ENCODE results near the gene PRTG.
"Not testable (repeated sequence)": the region's sequence is repeated elsewhere in the genome, so short reads cannot be mapped to it uniquely, and the experiment has no call there.

PRTG gene

DNA sequence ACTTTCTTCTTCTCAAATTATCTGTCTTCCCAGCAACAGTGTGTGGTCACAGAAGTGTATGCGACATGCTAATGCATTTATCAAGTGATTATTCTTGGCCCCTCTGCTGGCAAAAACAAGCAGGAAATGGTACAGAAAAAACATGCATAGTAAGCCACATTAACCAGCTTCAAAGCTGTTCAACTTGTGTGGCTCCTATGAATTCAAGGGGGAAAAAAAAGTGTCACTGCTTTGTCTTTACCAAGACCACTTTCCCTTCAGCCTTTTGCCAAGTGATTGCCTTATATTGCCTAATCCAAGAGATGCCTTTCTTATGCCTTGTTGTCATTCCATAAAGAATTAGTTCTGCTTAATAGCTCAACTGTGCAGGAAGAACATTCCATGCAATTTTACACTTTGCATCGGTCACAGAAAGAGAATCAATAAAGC, 39.1 kb downstream of the PRTG start:
- DNase-seq (ENCODE audit: low read depth in 4 of 4, low spot score in 1 of 4): no peak

DNA sequence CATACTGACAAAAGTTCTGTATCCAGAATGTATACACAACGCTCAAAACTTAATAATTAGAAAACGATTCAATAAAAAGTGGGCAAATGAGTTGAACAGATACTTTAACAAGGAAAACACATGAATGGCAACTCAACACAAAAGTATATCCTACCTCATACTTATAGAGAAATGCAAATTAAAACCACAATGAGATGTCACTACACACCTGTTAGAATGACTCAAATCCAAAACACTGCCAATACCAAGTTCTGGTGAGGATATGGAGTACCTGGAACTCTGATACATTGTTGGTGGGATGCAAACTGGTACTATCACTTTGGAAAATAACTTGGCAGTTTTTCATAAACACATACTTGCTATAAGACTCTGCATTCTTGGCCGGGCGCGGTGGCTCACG, 42.1 kb downstream of the PRTG start:
- no peak for DNase-seq (ENCODE audit: low read depth in 4 of 4, low spot score in 1 of 4)

DNA sequence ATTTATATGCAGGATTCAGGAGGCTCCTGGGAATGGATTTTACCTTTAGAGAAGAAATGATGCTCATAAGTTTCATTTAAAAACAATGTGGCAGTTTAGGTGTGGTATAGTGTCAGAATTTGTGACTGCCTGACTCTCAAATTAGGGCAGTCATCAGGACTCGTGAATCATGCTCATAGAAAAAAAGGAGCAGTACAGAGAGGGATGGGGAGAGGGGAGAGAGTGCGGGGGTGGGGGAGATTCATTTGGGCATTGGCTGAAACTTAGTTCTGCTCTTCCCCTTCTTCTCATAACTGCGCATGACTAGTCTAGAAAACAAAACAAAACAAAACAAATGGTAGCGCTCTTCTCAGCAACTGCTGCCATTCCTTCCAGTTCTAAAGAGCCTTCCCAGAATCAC, 44.3 kb downstream of the PRTG start:
- no peak for DNase-seq (ENCODE audit: low read depth in 4 of 4, low spot score in 1 of 4)

DNA sequence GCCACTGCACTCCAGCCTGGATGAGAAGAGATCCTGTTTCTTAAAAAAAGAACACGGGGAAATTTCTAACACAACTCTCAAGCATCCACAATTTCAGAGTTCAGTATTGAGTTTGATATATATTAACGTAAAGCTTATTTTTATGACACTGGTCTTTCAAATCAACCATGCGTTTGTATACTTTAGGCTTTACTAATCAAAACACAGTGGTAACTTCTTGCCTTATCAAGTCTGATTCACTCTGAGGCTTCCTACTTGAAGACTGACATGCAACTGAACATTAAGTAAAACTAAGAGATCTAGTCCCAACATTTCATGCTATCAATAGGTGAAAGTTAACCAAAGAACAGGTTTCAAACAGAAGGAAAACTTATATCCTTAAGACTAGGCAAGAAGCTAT, 46.7 kb downstream of the PRTG start:
- DNase-seq (ENCODE audit: low read depth in 4 of 4, low spot score in 1 of 4): no peak

DNA sequence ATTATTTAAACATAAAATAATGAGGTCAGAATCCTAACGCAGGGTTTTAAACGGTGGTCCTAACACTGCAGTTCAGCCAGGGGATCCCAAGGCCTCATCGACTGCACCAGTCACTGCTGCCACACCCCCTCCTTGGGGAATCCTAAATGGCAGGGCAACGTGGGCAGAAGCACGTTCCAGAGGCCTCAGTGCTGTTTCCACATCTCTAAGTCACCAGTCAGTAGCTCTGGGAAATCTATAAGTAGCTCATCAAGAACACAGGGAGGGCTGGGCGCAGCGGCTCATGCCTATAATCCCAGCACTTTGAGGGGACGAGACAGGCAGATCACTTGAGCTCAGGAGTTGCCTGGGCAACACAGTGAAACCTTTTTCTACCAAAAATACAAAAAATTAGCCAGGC, 47.5 kb downstream of the PRTG start:
- no peak for DNase-seq (ENCODE audit: low read depth in 4 of 4, low spot score in 1 of 4)

DNA sequence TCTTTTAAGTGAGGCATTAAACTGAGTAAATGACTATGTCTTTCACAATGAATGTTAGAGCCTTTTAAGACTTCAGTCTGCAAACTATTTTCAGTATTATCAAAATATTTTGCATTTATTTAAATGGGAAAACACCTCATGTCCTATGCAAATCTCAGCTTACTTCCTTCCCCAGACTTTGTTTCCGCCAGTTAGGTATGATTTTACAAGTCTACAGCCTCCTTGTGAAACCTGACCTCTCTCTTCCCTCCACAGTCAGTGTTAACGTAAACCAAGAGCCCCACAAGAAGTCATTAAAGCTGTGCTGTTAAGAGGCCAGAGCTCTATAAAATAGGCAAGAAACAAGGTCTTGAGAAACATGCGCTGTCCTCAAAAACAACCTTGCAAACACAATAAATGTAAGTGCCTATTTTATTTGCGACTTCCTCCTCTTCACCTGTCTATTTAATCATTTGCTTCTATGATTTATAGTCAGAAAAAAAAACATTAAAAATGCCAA, 48.3 kb downstream of the PRTG start:
- DNase-seq (ENCODE audit: low read depth in 4 of 4, low spot score in 1 of 4): no peak

DNA sequence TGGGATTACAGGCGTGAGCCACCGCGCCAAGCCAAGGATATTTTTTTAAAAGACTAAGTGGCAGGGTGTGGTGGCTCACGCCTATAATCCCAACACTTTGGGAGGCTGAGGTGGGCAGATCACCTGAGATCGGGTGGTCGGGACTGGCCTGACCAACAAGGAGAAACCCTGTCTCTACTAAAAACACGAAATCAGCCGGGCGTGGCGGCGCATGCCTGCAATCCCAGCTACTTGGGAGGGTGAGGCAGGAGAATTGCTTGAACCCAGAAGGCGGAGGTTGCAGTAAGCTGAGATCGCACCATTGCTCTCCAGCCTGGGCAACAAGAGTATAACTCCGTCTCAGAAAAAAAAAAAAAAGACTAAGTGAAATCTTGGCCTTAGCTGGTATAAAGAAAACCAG, 49.8 kb downstream of the PRTG start:
- not testable (repeated sequence) for DNase-seq (ENCODE audit: low read depth in 4 of 4, low spot score in 1 of 4)

DNA sequence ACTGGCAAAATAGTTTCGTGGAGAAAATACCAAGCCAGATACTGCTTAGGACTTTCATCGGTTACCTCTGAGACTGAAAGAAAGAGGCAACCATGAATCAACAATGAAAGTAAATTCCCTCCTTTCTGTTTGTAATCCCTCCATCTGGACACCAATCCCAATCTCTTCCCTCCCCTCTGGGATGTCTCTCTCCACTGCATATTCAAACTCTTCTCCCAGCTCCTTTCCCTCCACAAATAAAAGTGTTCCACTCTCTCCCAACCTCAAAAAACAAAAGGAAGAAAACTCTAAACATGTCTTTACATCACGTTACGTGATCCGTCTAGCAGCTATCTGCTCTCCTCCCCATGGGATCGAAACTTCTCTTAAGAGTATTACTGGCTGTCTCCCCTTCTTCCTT, 55.2 kb downstream of the PRTG start:
- no peak for DNase-seq (ENCODE audit: low read depth in 4 of 4, low spot score in 1 of 4)

DNA sequence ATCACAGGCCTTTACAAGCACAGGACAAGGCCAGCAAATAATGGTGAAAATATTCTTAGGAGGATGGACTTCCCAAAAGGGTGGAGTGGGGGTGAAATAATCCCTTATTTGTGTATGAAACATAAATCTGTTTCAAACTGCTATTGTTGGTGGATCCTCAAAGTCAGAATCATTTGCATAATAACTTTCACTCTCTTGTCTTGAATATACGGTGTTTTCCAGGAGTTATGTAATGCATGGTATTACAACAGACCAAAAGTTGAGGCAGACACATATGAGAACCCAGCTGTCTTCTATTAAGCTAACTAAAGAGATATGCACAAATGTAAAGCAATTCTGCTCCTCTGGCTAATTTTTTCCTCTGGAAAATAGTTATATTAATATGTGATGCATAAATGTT, 57.7 kb downstream of the PRTG start:
- DNase-seq (ENCODE audit: low read depth in 4 of 4, low spot score in 1 of 4): no peak

DNA sequence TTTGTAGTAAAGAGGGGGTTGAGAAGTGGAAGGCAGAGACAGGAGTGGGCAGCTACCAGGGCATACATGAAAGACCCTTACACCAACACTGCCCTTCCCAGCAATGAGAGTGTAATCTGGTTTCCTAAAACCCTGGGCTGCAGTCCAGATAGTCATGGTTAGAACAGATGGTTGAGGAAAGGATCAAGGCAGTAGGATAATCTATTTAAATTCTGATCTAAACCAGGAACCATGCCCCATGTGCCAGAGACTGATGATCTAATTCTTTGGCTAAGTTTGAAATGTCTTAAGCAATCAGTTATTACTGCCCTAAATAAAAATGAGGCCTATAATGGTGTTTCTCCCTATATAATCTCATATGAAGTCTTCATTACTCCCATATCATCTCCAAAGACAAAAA, 59.6 kb downstream of the PRTG start:
- no peak for DNase-seq (ENCODE audit: low read depth in 4 of 4, low spot score in 1 of 4)

DNA sequence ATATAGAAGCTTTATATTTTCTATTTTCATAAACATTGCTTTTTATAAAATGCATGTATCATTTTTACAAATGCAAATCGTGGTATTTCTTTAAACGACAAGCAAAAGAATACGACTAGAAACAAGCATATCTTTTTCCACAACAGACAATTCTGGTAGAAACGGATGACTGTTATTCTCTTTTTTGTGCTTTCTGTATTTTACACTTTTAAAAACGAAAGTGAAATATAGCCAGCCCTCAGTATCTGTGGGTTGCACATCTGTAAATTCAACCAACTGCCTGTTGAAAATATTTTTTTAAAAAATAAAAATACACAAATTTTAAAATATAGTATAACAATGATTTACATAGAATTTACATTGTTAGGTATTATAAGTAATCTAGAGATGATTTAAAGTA, 61.3 kb downstream of the PRTG start:
- DNase-seq (ENCODE audit: low read depth in 4 of 4, low spot score in 1 of 4): no peak

DNA sequence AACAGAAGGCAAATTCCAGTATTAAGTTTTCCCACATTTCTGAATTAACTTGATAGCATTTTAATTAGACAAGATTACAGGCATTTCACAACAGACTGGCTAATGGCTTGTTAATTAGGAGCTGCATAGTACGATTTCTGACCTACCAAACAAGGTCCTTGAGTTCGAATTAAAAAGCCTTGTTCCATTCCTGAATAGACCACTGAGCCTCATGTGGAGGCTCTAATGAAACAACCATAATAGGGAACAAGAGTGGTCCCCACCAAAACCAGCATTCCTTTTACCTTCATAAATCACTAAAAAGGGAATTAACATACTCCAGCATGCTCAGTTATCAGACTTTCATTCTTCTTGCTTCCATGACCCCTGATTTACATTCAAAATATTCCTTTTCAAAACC, 66.4 kb downstream of the PRTG start:
- DNase-seq (ENCODE audit: low read depth in 4 of 4, low spot score in 1 of 4): no peak

DNA sequence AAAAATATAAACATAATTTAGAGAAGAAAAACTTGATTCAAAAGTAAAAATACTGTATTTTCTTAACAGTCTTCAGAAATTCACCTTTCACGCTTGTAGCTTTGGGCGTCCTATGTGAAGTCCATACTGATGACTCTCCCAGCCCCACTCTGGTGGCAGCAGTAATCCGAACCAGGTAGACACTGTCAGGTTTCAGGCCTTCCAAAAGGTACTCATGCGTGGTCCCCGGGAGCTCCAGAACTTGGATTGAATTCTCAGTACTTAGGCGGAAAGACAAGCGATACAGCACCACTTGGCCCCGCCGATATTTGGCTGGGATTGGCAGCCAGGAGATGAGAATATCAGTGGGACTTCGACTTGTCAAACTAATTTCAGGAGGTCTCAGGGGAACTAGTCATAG, 69.7 kb downstream of the PRTG start:
- DNase-seq (ENCODE audit: low read depth in 4 of 4, low spot score in 1 of 4): no peak

DNA sequence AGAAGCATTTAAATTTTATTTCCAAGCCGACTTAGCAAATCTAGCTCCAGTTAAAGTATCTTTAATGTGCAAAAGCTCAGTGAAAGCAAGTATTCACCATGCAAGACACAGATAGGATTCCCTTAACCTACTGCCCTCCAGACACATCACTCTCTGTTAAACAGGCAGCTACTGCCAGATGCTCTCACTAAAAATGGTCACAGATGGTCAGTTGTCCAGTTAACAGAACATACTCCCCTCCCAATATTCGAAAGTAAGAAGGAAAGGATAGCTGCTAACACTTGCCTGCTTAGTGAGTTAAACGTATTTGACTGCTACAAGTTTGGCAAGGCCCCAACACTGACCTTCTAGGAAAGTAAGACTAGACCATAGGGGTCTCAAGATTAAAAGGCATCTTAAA, 73.7 kb downstream of the PRTG start:
- DNase-seq (ENCODE audit: low read depth in 4 of 4, low spot score in 1 of 4): no peak

DNA sequence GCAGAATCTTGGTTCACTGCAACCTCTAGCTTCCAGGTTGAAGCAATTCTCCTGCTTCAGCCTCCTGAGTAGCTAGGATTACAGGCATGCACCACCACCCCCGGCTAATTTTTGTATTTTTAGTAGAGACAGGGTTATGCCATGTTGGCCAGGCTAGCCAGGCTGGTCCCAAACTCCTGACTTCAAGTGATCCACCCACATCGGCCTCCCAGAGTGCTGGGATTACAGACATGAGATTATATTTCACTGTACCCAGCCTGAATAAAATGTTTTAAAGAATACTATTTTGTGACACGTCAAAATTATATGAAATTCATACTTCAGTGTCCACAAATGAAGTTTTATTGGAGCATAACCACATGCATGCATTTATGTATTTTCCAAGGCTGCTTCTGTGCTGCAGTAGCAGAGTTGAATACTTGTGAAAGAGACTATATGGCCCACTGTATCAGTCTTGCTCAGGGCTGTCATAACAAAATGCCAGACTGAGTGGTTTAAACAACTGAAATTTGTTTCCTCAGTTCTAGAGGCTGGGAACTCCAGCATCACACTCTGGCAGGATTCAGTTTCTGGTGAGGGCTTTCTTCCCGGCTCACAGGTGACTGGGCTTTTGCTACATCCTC, 77.2 kb downstream of the PRTG start:
- DNase-seq (ENCODE audit: low read depth in 4 of 4, low spot score in 1 of 4): no peak

DNA sequence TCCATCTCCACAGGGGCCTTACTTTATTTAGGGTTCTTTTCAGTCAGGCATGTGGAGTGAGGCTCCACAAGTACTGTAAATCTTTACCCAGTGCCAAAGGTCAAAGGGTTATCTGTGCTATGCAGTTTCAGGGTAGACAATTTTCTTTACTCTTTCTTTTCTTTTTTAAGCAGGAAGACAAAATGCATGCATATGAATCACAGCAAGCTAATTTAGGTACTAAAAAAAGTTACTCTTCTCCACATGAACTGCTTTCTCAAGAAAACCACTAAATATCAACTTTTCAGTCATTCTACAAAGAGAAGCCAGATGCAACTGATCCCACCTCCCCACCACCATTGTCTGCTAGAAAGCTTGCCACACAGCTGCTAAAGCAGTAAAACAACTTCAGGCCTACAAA, 81.5 kb downstream of the PRTG start:
- no peak for DNase-seq (ENCODE audit: low read depth in 4 of 4, low spot score in 1 of 4)

DNA sequence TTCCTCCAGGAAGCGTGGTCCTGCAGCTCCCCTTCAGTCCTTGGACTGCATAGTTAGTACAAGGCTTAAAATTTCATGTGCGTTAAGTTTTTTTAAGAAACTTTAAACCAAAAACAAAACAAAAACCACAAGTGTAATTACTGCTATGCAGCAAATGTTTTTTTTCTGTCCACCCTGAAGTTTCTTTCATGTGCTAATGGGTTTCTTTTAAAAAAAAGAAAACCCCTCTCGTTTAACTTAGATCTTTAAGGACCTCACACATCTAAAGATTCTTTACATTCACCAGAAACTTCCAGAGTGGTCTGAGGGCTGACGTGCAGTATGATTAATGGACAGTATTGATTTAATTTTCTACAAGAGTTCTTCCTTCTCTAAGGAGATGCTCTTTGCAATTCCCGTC, 82.8 kb downstream of the PRTG start:
- no peak for DNase-seq (ENCODE audit: low read depth in 4 of 4, low spot score in 1 of 4)

DNA sequence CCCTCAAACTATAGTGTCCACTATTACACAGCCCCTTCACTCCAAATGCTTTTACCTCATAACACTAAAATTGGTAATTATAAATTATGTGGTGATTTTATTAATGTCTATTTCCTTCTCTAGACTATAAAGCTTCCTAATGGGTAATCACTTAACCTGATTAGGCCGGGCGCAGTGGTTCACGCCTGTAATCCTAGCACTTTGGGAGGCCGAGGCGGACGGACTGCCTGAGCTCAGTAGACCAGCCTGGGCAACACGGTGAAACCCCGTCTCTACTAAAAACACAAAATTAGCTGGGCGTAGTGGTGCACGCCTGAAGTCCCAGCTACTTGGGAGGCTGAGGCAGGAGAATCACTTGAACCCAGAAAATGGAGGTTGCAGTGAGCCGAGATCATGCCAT, 83.5 kb downstream of the PRTG start:
- DNase-seq (ENCODE audit: low read depth in 4 of 4, low spot score in 1 of 4): no peak

DNA sequence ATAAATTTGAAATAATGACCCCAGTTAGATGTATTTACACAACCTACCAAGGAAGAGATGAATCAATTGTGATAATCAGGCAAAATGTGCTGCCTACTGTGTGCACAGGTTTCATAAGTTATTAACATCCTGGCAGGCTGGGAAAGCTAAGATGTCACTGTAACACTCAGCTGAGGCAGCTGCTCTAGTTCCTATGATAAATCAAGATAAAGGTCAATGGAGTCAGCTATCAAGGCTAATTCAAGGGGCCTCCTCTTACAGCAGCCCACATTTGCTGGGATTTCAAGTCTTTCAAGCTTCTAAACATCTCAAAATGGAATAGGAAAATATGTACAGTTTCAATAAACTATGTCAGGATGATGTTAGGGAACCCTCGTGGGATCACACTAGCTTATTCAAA, 84.1 kb downstream of the PRTG start:
- no peak for DNase-seq (ENCODE audit: low read depth in 4 of 4, low spot score in 1 of 4)

DNA sequence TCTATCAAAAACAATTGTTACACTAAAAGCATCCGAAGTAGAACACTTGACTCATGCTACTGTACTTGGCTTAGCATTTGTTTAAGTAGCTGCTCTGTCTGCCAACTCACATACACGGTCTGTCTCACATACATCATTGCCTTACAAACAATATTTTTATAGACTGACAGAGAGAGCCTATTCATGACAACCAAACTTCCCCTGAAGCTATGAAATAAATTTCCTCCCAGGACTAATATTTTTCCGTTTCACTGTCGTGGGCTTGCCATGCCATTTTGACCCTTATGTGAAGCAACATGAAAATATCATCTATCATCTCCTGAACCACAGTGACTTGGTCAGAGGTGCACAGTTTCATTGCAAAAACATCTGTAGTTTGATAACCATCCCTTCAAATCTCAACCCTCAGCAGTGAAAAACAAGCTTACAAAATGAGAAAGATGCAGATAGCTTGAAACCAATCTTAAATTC, 88.4 kb downstream of the PRTG start:
- no peak for DNase-seq (ENCODE audit: low read depth in 4 of 4, low spot score in 1 of 4)

DNA sequence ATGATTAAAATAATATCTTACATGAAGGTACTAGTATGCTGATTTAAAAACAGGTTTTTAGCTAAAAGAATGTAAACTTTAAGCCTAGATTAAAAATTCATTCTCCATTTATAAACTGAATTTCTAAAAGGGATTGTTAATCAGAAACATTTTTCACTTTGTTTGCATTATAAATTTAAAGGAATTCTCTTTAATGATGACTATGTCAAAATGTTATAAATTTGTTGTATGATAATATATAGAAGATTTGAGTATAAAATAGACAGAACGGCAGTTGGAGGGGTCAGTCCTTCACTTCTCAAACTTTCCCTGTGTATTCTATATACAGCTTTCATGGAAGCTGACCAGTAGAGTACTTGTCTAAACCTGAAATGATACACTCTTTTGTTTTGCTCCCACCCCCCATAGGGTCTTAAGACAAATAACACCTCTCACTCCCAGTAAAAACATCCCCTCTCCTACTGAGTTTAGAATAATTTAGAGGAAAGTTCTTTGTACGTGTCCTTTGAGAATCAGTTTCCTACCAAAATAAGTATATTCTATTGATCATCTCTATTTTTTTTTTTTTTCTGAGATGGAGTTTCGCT, 90.0 kb downstream of the PRTG start:
- no peak for DNase-seq (ENCODE audit: low read depth in 4 of 4, low spot score in 1 of 4)

DNA sequence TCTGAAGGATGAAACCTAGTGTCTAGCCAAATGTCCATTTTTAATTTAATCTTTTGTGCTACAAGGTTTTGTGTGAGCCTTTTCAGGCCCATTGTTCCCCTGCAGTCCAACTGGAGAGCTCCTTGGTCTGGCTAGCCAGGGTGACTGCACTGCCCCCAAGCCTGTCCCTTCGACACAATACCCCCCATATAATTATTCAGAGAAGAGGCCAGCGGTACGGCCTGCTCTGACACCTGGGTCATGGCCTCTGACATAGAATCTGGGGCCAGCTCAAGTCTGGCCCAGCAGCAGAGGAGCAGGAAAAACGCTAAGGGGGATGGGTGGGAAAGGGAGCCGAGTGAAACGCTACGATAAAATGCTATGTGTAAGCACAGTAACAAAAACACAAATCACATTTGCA, 90.6 kb downstream of the PRTG start:
- no peak for DNase-seq (ENCODE audit: low read depth in 4 of 4, low spot score in 1 of 4)

DNA sequence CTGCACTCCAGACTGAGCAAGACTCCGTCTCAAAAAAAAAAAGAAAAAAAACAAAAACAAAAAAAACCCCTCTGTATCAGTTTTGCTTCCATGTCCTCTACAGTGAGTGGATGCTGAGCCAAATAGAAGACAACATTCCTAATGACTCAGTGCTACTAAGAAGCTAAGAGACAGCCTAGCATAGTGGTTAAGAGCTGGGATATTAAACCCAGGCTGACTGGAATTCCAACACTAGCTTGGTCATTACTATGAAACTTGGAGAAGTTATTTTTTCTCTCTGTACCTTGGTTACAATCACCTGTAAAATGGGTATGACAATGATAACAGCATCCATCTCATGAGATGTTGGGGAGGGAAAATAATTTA, 93.9 kb downstream of the PRTG start:
- DNase-seq (ENCODE audit: low read depth in 4 of 4, low spot score in 1 of 4): no peak
